Measurements from ENCODE around the gene CTAGE1.
"Not testable (repeated sequence)": the region's sequence is repeated elsewhere in the genome, so short reads cannot be mapped to it uniquely, and the experiment has no call there.

Gene CTAGE1

DNA sequence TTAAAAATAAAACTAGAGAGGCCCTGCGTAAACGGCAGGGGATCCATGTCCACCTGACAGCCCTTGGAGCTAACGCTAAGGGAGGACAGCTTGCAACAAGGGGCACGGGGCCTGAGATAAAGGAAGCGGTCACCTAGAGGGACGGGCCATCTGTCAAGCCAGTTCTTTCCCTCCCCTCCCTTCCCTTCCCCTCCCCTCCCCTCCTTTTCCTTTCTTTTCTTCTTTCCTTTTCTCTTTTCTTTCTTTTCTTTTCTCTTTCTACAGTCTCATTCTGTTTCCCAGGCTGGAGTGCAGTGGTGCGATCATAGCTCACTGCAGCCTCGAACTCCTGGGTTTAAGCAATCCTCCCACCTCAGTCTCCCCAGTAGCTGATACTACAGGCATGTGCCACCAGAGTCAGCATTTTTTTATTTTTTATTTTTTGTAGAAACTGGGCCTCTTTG is 34.5 kb upstream of the CTAGE1 start:
- peak overlapping the region; percentile 46 for H3K4me3 ChIP-seq (ENCODE audit: low read length)
- H3K9me3 ChIP-seq (ENCODE audit: insufficient read depth, low read depth, low read length) = peaks cover 9% of the 10 kb centered on the region; the same call in 1 of the 2 replicates
- H3K36me3 ChIP-seq (ENCODE audit: insufficient read depth, low read length) = no peaks in the 10 kb centered on the region
- 54% methylated on average over 8 of the region's 8 CpGs for WGBS
- H3K27ac ChIP-seq (ENCODE audit: low read depth, low read length) = no peak overlapping the region; the same call in 1 of the 2 replicates
- H3K9ac ChIP-seq (ENCODE audit: low read depth, low read length) = no peak overlapping the region
- peaks cover 6% of the 10 kb centered on the region; the same call in 1 of the 2 replicates for H3K4me1 ChIP-seq (ENCODE audit: insufficient read depth, low read length)
- no peaks in the 10 kb centered on the region for H3K27me3 ChIP-seq (ENCODE audit: insufficient read depth, low read length)

DNA sequence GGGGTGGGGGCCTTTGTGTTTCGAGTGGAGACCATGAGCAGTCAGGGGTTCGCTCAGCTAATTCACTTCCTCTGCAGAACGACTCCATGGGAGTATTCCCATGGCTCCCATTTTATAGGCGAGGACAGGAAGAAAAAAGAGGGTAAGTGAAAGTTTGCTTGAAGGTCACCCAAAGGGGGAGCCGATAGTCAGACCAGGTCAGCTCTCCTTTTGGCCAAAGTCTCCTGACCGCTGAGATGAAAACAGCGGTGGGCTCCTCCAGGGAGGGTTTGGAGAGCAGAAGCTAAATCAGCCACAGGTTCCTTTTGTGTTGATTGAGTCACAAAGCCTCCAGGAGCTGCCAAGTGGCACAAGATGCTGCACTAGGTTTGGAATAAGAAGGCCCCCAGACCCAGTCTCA is 34.1 kb upstream of the CTAGE1 start:
- Histone ChIP-seq H3K27ac (ENCODE audit: low read depth, low read length) (peak overlapping the region; percentile 68; the same call in 1 of the 2 replicates), H3K4me3 (ENCODE audit: low read length) (peak overlapping the region; percentile 46)
- WGBS = 41% methylated on average over 7 of the region's 7 CpGs

DNA sequence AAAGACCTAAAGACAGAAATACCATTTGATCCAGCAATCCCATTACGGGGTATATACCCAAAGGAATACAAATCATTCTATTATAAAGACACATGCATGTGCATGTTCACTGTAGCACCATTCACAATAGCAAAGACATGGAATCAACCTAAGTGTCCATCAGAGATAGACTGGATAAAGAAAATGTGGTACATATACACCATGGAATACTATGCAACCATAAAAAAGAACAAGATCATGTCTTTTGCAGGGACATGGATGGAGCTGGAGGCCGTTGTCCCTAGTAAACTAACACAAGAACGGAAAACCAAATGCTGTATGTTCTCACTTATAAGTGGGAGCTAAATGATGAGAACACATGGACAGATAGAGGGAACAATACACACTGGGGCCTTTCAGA is 33.1 kb upstream of the CTAGE1 start:
- not testable (repeated sequence) for H3K9me3 ChIP-seq (ENCODE audit: insufficient read depth, low read depth, low read length); H3K36me3 ChIP-seq (ENCODE audit: insufficient read depth, low read length); H3K9ac ChIP-seq (ENCODE audit: low read depth, low read length); H3K4me1 ChIP-seq (ENCODE audit: insufficient read depth, low read length); H3K27ac ChIP-seq (ENCODE audit: low read depth, low read length); H3K4me3 ChIP-seq (ENCODE audit: low read length); H3K27me3 ChIP-seq (ENCODE audit: insufficient read depth, low read length)
- 99% methylated on average over 3 of the region's 3 CpGs for WGBS

More for the DNA sequence above, 34.1 kb upstream of the CTAGE1 start:
- no peak overlapping the region for H3K9ac ChIP-seq (ENCODE audit: low read depth, low read length)
- peaks cover 9% of the 10 kb centered on the region; the same call in 1 of the 2 replicates for H3K9me3 ChIP-seq (ENCODE audit: insufficient read depth, low read depth, low read length)
- no peaks in the 10 kb centered on the region for H3K36me3 ChIP-seq (ENCODE audit: insufficient read depth, low read length)
- H3K4me1 ChIP-seq (ENCODE audit: insufficient read depth, low read length) = peaks cover 6% of the 10 kb centered on the region; the same call in 1 of the 2 replicates
- H3K27me3 ChIP-seq (ENCODE audit: insufficient read depth, low read length) = no peaks in the 10 kb centered on the region

DNA sequence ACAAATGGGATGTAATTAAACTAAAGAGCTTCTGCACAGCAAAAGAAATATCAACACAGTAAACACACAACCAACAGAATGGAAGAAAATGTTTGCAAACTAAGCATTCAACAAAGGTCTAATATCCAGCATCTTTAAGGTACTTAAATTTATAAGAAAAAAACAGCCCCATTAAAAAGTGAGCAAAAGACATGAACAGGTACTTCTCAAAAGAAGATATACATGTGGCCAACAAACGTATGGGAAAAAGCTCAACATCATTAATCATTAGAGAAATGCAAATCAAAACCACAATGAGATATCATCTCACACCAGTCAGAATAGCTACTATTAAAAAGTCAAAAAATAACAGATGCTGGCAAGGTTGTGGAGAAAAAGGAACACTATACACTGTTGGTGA is 32.6 kb upstream of the CTAGE1 start:
- H3K4me1 ChIP-seq (ENCODE audit: insufficient read depth, low read length); H3K36me3 ChIP-seq (ENCODE audit: insufficient read depth, low read length); H3K27me3 ChIP-seq (ENCODE audit: insufficient read depth, low read length); H3K9ac ChIP-seq (ENCODE audit: low read depth, low read length); H3K27ac ChIP-seq (ENCODE audit: low read depth, low read length); H3K4me3 ChIP-seq (ENCODE audit: low read length); H3K9me3 ChIP-seq (ENCODE audit: insufficient read depth, low read depth, low read length): not testable (repeated sequence)
- WGBS = 89% methylated on average over 1 of the region's 1 CpG

DNA sequence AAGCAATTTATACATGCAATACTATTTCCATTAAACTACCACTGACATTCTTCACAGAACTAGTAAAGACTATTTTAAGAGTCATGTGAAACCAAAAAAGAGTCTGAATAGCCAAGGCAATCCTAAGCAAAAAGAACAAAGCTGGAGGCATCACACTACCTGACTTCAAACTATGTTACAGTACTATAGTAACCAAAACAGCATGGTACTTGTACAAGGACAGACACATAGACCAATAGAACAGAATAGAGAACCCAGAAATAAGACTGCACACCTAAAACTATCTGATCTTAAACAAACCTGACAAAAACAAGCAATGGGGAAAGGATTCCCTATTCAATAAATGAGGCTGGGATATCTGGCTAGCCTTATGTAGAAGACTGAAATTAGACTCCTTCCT is 32.0 kb upstream of the CTAGE1 start:
- H3K4me3 ChIP-seq (ENCODE audit: low read length); H3K4me1 ChIP-seq (ENCODE audit: insufficient read depth, low read length); H3K36me3 ChIP-seq (ENCODE audit: insufficient read depth, low read length); H3K9ac ChIP-seq (ENCODE audit: low read depth, low read length); H3K9me3 ChIP-seq (ENCODE audit: insufficient read depth, low read depth, low read length); H3K27ac ChIP-seq (ENCODE audit: low read depth, low read length); H3K27me3 ChIP-seq (ENCODE audit: insufficient read depth, low read length): not testable (repeated sequence)

DNA sequence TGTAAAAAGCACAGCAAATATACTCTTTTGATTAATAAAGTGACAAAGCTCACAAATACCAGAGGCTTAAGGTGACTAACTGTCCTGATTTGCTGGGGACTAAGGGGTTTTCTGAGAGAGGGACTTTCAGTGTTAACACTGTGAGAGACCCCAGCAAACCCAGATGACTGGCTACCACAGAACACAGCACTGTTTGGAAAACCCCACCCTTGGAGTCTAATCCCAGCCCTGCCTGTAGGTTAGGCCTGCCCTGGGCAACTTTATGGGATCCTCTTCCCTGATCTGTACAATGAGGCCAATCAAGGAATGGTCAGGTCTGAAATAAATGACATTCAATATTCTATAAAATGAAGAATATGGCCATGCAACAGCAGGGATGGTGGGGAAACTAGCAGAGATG is 30.5 kb upstream of the CTAGE1 start:
- Histone ChIP-seq H3K4me1 (ENCODE audit: insufficient read depth, low read length) (peaks cover 6% of the 10 kb centered on the region; the same call in 1 of the 2 replicates), H3K27me3 (ENCODE audit: insufficient read depth, low read length) (no peaks in the 10 kb centered on the region), H3K9ac (ENCODE audit: low read depth, low read length) (no peak overlapping the region), H3K27ac (ENCODE audit: low read depth, low read length) (no peak overlapping the region), H3K9me3 (ENCODE audit: insufficient read depth, low read depth, low read length) (peaks cover 9% of the 10 kb centered on the region; the same call in 1 of the 2 replicates), H3K36me3 (ENCODE audit: insufficient read depth, low read length) (no peaks in the 10 kb centered on the region), H3K4me3 (ENCODE audit: low read length) (no peak overlapping the region)

DNA sequence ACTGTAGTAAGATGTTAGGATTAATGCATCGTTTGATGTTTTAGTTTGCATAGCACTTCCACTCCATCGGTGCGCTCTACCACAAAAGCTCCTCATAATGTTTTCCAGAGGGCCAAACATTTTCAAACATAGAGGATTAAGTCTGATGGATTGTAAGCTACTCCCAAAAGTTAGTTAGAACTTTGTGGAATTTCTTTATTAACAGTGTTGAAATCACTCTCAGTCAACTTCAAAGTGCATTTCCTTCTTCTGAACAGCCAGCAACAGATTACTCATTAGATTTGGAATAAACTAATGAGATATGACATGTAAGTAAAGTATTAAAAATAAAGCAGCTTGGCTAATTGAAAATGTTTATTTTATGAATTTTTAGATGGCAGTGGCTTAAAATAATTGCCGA is 30.1 kb upstream of the CTAGE1 start:
- Histone ChIP-seq H3K4me1 (ENCODE audit: insufficient read depth, low read length) (peaks cover 6% of the 10 kb centered on the region; the same call in 1 of the 2 replicates), H3K9ac (ENCODE audit: low read depth, low read length) (no peak overlapping the region), H3K27ac (ENCODE audit: low read depth, low read length) (no peak overlapping the region), H3K27me3 (ENCODE audit: insufficient read depth, low read length) (no peaks in the 10 kb centered on the region), H3K4me3 (ENCODE audit: low read length) (no peak overlapping the region), H3K9me3 (ENCODE audit: insufficient read depth, low read depth, low read length) (peaks cover 9% of the 10 kb centered on the region; the same call in 1 of the 2 replicates), H3K36me3 (ENCODE audit: insufficient read depth, low read length) (no peaks in the 10 kb centered on the region)
- 98% methylated on average over 4 of the region's 4 CpGs for WGBS

DNA sequence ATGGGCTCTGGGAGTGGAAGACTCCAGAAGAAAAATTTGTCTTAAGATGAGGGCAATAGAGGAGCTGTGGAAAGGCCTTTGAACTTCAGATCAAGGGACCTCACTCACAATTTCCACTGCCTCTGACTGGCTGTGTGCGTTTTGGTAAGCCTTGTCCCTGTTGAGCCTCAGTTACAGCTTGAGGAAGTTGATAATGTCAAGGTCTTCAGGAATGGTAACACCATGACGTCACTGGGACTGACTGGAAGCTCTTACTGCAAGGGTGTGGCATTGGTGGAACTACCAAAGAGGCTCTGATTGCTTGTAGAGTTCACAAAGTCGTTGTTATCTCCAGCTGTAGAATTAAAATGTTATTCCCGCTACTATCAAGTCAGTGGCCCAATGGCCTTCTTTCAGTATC is 29.2 kb upstream of the CTAGE1 start:
- H3K9ac ChIP-seq (ENCODE audit: low read depth, low read length) = no peak overlapping the region
- H3K9me3 ChIP-seq (ENCODE audit: insufficient read depth, low read depth, low read length) = peaks cover 9% of the 10 kb centered on the region; the same call in 1 of the 2 replicates
- no peaks in the 10 kb centered on the region for H3K27me3 ChIP-seq (ENCODE audit: insufficient read depth, low read length)
- no peak overlapping the region for H3K27ac ChIP-seq (ENCODE audit: low read depth, low read length)
- H3K4me1 ChIP-seq (ENCODE audit: insufficient read depth, low read length) = 0 out of 2 replicates have a peak, but pooled peaks cover under 1% of the 10 kb centered on the region
- no peak overlapping the region for H3K4me3 ChIP-seq (ENCODE audit: low read length)
- 91% methylated on average over 4 of the region's 4 CpGs for WGBS
- no peaks in the 10 kb centered on the region for H3K36me3 ChIP-seq (ENCODE audit: insufficient read depth, low read length)

DNA sequence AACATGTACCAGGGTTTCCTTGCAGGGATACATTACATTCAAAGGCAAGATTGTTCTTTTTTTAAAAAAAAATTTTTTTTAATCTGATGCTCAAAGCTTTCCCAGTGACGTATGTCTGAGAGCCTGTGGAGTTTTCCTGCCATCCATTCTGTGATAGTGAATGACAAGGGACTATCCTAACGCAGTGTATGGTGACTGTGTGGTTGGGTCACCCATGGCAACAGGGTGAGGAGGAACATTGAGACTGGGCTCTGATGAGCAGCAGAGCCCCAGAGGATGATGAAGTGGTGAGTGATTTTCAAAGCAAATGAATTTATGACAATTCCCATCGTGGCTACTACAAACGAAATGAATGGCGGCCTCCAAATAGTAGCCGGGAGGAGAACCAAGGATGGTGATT is 28.6 kb upstream of the CTAGE1 start:
- Histone ChIP-seq H3K9me3 (ENCODE audit: insufficient read depth, low read depth, low read length) (peaks cover 9% of the 10 kb centered on the region; the same call in 1 of the 2 replicates), H3K4me3 (ENCODE audit: low read length) (no peak overlapping the region), H3K27ac (ENCODE audit: low read depth, low read length) (no peak overlapping the region), H3K4me1 (ENCODE audit: insufficient read depth, low read length) (no peaks in the 10 kb centered on the region), H3K9ac (ENCODE audit: low read depth, low read length) (no peak overlapping the region), H3K27me3 (ENCODE audit: insufficient read depth, low read length) (no peaks in the 10 kb centered on the region), H3K36me3 (ENCODE audit: insufficient read depth, low read length) (no peaks in the 10 kb centered on the region)
- 95% methylated on average over 6 of the region's 6 CpGs for WGBS

DNA sequence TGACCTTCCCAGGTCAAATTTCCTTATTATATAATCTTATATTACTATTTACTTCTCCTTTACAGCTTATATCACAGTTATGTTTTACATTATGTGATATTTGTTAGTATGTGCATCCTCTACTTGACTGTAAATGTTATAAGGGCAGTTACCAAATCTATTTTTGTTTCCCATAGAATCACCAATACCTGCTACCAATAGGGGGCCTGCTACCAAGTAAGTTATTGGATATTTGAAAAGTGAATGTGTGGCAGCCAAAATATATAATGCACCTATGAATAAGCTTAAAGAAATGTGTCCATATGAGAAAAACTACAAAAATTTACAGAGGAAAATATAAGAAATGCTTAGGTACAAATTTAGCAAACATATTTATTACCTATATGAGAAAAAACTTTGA is 23.9 kb upstream of the CTAGE1 start:
- Histone ChIP-seq H3K4me3 (ENCODE audit: low read length) (no peak overlapping the region), H3K4me1 (ENCODE audit: insufficient read depth, low read length) (no peaks in the 10 kb centered on the region), H3K27me3 (ENCODE audit: insufficient read depth, low read length) (no peaks in the 10 kb centered on the region), H3K36me3 (ENCODE audit: insufficient read depth, low read length) (no peaks in the 10 kb centered on the region), H3K9me3 (ENCODE audit: insufficient read depth, low read depth, low read length) (no peaks in the 10 kb centered on the region), H3K9ac (ENCODE audit: low read depth, low read length) (no peak overlapping the region), H3K27ac (ENCODE audit: low read depth, low read length) (no peak overlapping the region)

DNA sequence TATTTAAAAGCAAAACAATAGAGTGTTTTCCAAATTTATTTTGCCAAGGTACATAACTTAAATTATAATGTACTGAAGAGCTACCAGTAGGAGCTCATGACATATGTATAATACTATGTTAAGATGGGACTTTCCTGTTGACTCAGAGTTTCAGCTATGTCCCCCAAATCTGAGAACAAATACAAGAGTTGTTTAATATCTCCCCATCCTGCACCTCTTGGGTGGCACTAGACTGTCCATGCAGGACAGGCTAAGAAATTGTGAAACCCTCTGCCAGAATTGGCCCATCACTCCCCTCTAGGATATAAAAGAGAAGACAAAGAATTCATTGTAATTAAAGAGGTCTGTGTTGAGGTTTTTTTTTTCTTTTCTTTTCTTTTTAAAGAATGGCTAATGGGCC is 21.7 kb upstream of the CTAGE1 start:
- no peaks in the 10 kb centered on the region for H3K36me3 ChIP-seq (ENCODE audit: insufficient read depth, low read length)

DNA sequence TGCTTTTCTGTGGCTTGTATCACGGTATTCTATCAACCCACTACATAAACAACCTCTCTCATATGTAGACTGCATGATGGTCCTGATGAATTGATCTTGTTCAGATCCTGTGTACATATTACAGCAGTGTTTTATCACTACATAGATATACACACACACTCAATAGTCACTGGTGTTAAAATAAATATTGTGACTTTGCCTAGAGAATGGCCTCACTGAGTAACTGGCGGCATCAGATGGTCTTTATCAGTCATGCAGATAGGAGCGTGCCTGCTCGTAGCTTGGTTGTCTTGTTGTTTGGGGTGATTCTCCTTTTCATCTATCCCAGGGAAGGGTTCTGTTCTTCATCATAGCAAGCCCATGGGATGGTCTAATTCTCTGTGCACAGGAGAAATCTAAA is 18.4 kb upstream of the CTAGE1 start:
- no peaks in the 10 kb centered on the region for H3K36me3 ChIP-seq (ENCODE audit: insufficient read depth, low read length)
- no peak overlapping the region for H3K4me3 ChIP-seq (ENCODE audit: low read length)
- no peaks in the 10 kb centered on the region for H3K4me1 ChIP-seq (ENCODE audit: insufficient read depth, low read length)
- no peaks in the 10 kb centered on the region for H3K9me3 ChIP-seq (ENCODE audit: insufficient read depth, low read depth, low read length)
- no peaks in the 10 kb centered on the region for H3K27me3 ChIP-seq (ENCODE audit: insufficient read depth, low read length)
- WGBS = 98% methylated on average over 3 of the region's 4 CpGs
- no peak overlapping the region for H3K27ac ChIP-seq (ENCODE audit: low read depth, low read length)
- no peak overlapping the region for H3K9ac ChIP-seq (ENCODE audit: low read depth, low read length)

More for the DNA sequence above, 21.7 kb upstream of the CTAGE1 start:
- H3K27ac ChIP-seq (ENCODE audit: low read depth, low read length) = no peak overlapping the region
- H3K9me3 ChIP-seq (ENCODE audit: insufficient read depth, low read depth, low read length) = no peaks in the 10 kb centered on the region
- H3K27me3 ChIP-seq (ENCODE audit: insufficient read depth, low read length) = no peaks in the 10 kb centered on the region
- H3K4me1 ChIP-seq (ENCODE audit: insufficient read depth, low read length) = no peaks in the 10 kb centered on the region
- no peak overlapping the region for H3K9ac ChIP-seq (ENCODE audit: low read depth, low read length)
- no peak overlapping the region for H3K4me3 ChIP-seq (ENCODE audit: low read length)

All from HUES64 (cell line).